Suppressor macrophage treated with lipopolysaccharide for 1 hour (primary cell): Measurements from ENCODE around the gene SLC10A1.

ENCODE experiments used
- DNase-seq, 3 donors: peaks; one replicate each; pipeline ENCODE4 v3.0.0-alpha.2; 2020 to 2022

SLC10A1 gene

DNA sequence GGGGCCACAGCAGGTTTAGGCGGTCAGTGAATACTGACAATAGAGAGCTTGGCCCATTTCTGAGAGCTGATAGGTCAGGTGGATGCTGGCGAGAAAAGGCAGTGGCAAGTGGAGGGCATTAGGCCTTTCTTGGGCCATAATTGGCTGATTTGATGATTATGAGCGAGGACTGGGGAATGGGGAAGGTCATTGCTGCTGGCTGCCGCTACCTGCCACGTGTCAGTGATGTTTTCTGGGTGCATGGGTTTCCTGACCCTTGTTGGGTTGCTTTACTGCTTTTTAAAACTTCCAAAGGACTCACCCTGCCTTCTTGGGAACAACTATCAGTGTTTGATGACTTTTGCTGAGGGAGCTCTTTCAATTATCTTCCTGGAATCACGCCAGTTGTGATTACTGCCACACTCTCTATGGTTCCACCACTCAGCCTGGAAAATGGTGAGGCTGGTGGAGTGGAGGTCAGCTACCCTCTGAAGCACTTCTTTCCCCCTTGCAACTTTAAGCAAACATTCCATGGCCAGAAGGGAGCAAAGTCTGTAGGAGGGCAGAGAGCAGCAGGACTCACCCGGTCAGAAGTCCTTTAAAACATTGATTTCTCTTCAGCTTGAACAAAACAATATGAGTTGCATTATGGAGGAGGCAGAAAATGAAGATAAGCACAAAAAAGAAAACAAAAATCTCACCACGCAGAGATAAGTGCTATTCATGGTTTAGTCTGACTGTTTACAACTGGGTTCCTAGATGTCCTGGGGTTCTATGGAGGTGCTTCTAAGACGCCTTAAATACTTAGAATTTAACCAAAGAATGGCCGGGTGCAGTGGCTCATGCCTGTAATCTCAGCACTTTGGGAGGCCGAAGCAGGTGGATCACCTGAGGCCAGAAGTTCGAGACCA, 12.1 kb upstream of the SLC10A1 start:
- no peak for DNase-seq

DNA sequence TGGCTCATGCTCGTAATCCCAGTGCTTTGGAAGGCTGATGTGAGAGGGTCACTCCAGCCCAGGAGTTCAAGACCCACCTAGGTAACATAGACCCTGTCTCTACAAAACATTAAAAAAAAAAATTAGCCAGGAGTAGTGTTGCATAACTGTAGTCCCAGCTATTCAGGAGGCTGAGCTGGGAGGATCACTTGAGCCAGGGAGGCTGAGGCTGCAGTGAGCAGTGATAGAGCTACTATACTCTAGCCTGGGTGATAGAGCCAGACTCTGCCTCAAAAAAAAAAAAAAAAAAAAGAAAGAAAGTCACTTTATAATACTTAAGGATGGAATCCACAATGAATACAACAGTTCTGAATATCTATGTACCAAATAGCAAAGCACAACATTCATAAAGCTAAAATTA, 10.2 kb upstream of the SLC10A1 start:
- no peak for DNase-seq

DNA sequence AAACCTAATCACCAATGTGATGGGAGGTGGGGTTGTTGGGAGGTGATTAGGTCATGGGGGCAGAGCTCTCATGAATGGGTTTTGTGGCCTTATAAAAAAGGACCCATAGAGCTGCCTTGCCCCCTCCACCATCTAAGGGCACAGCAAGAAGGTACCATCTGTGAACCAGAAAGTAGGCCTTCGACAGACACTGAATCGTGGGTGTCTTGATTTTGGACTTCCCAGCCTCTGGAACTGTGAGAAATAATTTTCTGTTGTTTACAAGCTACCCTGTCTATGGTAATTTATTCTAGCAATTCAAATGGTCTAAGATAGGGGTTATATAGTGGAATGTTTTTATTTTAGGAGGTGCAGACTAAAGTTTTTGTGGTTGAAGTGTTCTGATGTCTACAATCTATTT, 7.9 kb upstream of the SLC10A1 start:
- DNase-seq, result no peak

DNA sequence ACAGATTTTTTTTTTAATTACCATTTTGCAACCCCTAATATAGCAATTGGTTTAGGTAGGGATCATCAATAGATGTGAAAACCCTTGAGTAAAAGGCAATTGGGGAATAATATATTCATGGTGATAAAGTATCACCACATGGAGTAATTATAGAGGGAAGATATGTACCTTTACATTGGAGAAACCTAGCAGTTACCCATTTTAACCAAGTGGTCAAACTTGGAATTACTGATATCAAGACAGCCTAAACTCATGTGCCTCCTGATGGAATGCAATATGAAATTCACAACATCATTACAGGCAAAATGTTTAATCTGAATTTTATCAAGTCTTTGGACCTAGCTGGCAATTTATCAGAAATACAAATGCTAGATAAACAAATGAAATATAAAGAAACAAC, 6.7 kb upstream of the SLC10A1 start:
- no peak for DNase-seq

DNA sequence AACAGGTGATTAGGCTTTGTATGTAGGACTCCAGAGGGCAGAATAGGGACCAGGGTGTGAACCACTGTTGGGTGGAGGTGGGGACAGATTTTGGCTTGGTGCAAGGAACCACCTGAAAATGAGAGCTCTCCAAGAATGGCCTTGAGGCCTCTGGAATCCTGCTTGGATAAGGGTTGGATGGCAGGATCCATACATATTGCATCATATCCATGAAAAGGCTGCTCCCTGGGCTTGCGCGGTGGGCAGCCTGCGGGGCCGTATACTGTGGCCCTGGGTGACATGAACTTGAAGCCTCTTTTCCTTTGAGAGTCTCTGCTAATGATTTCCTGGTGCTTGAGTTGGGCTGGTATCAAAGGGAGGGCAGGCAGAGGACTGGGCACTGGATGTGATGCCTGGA, 1.3 kb upstream of the SLC10A1 start:
- DNase-seq, result no peak

DNA sequence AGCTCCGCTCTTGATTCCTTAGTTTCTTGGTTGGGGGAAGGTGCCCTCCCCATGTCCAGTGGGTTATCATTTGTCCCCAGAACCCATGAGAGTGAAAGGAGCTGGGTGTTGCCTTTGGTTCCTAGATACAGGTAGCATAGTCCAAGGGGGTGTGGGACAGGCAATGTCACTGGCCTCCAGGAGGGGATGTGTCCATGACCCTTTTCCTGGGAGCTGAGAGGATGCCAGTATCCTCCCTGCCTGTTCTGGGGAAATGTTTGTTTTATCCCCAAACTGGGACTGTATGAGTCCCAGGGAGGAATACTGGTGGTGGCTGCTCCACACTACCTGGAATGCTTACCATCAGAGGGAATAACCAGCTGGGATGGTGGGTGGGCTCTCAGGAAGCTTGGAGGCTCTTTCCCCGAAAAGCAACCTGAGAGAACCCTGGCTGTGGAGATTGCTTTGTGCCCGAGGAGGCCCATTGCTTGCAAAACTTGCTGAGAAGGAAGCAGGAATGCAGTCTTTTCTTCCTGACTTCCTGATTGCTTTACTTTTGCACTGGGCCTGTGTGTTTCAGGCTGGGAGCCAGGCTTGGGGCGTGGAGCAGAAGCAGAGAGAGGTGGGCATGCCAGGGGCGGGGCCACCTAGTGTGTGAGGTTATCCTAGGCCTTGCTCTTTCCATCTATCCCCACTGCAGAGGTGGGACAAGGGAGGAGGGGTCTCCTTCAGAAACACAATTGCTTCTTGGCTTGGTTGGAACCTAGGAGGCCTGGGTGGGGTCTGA, 715 bp upstream of the SLC10A1 start:
- no peak for DNase-seq

DNA sequence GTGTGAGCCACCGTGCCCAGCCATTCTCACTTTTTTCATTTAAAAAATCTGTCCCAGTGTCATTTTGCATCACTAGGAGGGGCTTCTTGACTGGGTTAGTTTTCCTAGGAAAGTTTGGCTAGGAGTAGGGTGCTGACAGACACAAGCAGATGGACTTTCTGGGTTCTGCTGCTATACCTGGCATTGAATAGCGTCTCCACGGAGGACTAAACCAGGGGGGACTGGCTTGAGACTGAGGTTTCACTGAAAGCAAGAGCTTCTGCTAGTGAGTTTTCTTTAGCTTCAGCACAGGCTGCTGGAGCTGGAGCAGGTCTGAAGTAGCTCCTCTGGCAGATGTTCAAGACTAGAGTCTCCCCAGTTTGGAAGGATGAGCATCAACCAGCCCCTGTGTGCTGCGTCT, 1.4 kb downstream of the SLC10A1 start:
- no peak for DNase-seq

DNA sequence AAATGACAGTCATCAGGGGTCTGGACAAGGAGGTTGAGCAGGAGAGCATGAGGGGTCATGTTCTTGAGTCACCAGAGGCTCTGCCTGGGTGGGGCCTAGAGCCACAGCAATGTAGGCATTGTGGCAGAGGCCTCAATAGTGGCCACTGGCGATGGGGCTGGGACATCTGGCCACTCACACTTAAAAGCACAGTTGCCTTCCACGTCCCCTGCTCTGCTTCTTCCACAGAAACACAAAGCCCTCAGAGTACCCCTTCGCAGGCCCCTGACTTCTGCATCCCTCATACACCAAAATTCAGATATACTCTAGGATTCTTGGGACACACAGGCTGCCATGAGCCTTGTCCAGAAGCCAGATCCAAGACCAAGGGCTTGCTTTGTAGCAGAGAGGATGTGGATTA, 2.2 kb downstream of the SLC10A1 start:
- DNase-seq, result no peak

DNA sequence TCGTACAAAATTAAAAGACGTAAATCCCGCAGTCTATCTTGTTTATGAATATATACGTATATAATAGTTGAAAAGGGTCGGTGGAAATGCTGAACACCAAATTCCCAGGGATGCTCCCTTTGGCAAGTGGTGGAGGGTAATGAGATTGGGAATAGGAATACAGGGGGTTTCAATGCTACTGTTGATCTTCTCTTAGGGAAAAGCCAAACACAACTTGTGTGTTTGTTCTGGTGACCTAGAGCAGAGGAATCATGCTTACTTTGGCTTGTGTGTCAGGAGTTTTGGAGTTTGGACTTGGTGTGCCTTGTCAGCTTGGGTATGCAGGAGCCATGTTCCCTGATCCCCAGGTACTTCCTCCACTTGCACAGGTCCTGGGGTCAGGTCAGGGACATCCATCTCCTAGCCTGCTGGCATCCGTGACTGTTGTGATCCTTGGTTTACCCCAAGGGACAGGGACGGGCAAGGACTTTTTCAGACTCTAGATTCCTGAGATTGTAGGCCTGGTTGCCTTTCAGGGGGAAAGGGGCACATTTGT, 4.1 kb downstream of the SLC10A1 start:
- DNase-seq, result no peak

DNA sequence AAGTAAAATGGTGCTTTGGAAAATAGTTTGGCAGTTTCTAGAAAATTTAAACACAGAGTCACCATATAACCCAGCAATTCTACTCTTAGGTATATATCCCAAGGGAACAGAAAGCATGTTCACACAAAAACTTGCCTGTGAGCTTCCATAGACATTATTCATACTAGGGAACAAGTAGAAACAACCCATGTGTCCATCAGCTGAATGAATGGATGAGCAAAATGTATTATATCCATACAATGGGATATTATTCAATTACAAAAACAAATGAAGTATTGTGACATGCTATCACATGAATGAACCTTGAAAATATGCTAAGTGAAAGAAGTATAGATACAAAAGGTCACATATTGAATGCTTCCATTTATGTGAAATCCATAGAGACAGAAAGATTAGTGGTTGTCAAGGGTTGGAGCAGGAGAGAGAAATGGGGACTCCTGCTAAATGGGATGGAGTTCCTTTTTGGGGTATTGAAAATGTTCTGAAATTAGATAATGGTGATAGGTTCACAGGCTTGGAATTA, 7.9 kb downstream of the SLC10A1 start:
- DNase-seq, result no peak

DNA sequence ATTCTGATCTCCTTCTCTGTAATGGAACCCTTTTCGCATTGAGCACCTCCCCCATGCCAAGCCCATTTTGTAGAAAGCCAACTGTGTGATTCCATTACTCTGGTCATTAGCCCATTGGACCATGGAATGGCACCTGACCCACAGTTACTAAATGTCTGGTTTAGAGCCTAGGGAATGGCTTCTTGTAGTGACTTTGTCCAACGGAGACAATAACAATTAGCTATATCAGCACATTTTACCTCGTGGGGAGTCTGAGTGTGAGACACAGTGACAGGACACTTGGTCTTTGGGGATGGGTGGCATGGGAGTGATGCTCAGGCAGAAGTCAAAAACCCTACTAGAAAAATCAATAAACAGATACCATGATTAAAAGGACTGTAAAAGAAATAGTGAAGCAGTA, 10.4 kb downstream of the SLC10A1 start:
- no peak for DNase-seq

DNA sequence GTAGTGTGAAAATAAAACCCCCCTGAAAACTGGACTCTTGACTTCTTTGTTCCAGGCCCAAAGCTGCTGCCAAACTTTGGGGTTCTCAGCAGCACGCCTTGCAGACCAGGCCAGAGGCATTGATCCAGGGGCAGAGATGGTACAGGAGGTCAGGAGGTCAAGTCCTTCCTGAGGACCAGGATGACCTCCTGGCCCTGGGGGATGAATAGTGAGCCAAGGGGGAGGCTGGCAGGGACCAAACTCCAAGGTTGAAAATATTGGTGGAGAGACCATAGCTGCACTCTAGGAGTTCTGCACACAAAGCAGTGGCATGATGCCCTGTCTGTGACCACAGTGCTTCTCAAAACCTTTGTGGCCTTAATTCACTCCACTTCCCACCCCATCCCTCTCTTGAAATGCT, 12.1 kb downstream of the SLC10A1 start:
- DNase-seq, result no peak

DNA sequence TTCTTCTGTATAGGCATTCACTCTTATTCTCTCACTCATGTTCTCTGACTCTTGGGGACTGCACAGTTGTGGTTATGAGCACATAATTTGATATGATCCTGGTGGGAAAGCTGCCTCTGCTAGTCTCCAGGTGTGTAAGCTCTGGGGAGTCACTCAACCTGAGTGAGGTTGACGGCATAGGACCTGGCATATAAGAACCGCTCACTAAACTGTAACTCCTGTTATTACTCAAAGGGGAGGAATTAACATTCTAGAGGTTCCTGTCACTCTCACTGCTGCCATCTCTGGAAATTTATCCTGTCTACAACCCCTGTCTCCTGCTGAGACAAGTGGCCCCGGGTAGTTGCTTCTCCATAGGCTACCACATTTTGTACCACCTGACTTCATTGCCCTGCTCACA, 16.1 kb downstream of the SLC10A1 start:
- no peak for DNase-seq

DNA sequence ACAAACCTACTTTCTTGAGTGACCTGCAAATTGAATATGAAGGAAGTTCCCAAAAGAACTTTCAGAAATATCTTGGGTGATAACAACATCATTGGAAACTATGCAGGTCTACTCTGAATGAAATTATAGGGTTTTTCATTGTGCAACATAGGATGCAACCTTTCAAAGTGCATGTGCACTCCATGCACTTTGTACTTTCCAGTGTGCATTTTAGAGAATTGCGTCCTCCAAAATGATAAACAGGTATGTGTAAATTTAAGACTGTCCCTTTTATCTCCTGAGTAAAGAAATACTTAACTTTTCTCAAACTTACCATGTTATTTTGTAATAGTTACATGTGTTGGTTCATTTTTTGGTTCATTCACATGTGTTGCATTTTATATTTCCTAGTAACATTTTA, 16.9 kb downstream of the SLC10A1 start:
- no peak for DNase-seq

DNA sequence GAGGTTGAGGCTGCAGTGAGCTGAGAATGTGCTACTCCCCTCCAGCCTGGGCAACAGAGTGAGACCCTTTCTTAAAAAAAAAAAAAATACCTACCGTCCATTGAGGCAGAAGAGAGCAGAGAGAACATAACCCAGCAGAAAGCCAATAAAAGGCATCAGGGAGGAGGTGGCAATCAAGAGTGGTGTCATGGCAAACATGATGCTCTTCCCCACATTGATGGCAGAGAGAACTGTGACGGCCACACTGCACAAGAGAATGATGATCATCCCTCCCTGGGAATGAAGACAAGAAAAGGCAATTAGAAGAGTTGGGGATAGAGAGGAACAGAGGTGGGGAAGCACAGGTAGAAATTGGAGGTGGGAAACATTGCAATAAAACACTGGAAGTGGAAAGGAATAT, 18.0 kb downstream of the SLC10A1 start:
- no peak for DNase-seq

DNA sequence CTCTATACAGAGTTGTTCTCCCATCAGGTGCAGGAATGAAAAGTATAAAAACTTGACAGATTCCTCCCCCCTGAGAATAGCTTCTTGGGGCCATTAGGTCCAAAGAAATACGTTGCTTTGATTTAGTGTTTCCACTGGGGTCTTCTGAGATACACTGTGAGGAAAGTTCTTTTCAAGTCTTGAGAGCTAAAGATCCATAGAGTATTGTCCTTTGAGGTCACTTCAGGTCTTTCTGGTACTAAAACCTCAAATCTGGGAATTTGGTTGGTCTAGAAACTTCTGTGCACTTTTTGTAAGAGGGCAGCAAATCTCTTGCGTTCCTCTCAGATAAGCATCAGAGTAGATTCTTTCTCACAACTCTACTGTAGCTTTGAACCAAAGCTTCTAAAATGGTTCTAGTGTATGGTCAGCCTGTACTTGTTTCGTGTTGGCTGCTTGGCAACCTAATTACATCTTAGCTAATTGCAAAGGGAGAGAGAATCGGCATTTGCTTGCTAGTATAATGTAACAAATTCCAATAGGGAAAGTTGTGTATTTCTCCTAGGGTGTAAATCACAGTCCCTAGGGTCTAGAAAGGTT, 20.1 kb downstream of the SLC10A1 start:
- no peak for DNase-seq

DNA sequence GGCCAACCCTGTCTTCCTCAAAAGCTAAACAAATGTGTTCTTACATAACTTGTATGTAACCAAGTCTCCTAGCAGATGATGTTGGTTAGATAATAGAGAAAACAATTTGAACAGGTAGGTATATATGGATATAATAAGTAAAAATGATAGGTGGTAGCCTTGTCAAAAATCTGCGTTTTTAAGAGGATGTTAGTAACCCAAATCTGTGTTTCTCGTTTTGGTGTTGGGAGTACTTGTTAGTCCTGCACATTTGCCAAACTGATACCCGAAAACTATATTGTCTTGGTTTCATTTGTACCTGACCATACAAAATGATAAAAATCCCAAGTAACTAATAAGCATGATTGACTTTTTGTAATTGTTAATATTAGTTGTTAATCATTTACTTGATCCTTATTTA, 22.0 kb downstream of the SLC10A1 start:
- no peak for DNase-seq

DNA sequence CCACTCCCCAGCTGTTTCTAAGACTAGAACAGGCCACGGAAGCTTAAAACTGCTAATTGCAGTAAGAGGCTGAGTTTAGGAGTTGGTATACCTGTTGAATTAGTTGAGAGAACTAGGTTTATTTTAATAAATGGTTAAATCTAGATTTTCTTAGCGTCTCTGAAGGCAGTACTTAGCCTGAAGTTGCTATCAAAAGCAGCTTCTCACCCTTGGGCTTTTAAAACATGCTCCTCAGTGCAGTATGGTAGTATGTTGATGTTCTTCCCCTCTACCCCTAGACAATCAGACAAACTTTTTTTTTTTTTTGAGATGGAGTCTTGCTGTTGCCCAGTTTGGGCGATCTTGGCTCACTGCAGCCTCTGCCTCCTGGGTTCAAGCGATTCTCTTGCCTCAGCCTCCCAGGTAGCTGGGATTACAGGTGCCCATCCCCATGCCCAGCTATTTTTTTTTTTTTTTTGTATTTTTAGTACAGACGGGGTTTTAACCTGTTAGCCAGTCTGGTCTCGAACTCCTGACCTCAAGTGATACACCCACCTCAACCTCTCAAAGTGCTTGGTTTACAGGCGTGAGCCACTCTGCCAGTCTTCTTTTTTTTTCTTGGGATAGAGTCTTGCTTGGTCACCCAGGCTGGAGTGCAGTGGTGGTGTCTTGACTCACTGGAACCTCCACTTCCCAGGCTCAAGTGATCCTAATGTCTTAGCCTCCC, 23.3 kb downstream of the SLC10A1 start:
- no peak for DNase-seq

DNA sequence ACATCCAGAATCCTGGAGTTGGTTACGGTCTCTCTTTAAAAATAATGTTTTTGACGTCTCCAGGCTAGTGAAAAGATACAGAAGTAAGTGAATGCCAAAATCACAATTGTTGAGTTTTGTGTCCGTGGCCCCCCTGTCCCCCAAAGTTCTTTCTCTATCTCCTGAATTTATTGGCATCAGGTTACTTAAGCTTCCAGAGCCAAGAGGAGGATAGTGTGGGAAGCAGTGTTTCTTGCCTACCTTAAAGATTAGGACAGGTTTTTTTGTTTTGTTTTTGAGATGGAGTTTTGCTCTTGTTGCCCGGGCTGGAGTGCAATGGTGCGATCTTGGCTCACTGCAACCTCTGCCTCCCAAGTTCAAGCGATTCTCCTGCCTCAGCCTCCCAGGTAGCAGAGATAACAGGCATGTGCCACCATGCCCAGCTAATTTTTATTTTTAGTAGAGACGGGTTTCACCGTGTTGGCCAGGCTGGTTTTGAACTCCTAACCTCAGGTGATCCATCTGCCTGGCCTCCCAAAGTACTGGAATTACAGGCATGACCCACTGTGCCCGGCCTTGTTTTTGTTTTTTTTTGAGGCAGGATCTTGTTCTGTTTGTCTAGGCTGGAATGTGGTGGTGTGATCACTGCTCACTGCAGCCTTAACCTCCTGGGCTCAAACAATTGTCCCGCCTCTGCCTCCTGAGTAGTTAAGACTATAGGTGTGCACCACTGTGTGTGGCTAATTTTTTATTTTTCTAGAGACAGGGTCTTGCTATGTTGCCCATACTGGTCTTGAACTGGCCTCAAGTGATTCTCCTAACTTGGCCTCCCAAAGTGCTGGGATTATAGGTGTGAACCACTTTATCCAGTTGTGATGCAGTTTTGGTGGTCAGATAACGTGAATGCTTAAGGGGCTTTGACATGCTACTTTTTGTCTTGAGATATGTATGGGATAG, 24.7 kb downstream of the SLC10A1 start:
- DNase-seq, result no peak

DNA sequence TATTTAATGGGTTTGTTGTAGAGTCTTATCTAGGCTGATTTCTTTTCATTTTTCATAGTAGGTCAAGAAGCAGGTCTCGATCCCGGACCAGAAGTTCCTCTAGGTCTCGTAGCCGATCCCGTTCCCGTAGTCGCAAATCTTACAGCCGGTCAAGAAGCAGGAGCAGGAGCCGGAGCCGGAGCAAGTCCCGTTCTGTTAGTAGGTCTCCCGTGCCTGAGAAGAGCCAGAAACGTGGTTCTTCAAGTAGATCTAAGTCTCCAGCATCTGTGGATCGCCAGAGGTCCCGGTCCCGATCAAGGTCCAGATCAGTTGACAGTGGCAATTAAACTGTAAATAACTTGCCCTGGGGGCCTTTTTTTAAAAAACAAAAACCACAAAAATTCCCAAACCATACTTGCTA, 25.9 kb downstream of the SLC10A1 start:
- DNase-seq, result no peak

DNA sequence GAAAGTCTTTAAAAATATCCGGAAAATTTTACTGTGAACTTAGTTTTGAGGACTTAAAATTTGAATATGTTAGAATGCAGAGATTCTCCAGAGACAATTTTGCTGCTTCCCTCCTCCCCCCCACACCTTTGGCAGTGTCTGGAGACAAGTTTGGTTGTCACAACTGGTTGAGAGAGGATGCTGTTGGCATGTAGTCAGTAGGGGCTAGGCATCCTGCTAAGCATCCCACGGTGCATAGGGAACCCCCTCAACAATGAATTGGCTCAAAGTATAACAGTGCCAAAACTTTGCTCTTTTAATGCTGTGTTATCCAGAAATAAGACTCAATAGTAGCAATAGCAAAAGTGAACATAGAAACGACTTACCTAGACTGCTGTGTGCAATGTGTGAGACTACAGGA, 26.5 kb downstream of the SLC10A1 start:
- DNase-seq, result no peak

DNA sequence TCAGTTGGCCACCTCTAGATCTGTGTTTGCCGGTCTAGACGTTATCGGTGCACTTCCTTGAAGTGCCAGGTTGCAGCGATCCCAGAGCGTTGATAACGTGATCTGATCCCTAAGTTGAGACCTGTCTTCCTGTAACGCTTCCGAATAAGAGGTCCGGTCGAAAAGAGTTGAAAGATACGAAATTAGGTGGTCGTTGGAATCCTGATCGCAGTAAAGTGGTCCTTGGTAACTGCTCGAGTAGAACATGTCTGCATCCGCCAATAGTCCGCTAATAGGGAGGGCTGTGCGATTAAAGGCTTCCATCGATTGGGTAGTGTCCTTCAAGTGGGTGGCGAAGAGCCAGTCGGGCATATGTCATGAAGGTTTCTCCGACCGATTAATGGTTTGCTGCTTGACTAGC, 27.4 kb downstream of the SLC10A1 start:
- no peak for DNase-seq
